Left cardiac atrium (tissue), 4 donors: ENCODE measurements around the gene ACOT6. TPM values are rescaled to one million over a fixed set of nuclear protein-coding genes. Genes with fewer than 3 reads are reported as not detected.
A peak's percentile ranks its signal among the peaks of the same experiment; 100 is the strongest.

Experiments
- ATAC-seq, 2 donors: fragments of 200-7000 bp; cut with Tn5 transposase; one replicate each; pipeline ENCODE4 v1.9.1; 2020; ENCODE audit warnings: mild to moderate bottlenecking in 2 of 2, moderate library complexity in 2 of 2
- DNase-seq: peaks from one replicate; pipeline ENCODE4 v3.0.0-alpha.2; 2020
- intact Hi-C, 2 donors: fragments of 100-400 bp; cut with DNase I; formaldehyde crosslinking; loops; one replicate each; pipeline versions ENCODE4 v1.14.1 to v1.15.1; 2022 to 2023
- total RNA-seq, 2 donors: library from RNA; stranded (reverse); fragmentation: NEBNext Ultra II Directional; extraction: Animal tissue kit (Norgen Biotek cat#: 25700); gene quantifications; one replicate each; pipeline ENCODE4 v1.2.1, GENCODE V29; 2021
- donor health status: DM: no; HTN: yes; CAD: no.
- donor health status: DM: no; HTN: yes; CAD: no; lungs with severe emphysema.
- donor health status: DM: yes; HTN: yes; CAD: no.
- donor health status: Dilated cardiomyopathy.

ACOT6 gene
- total RNA-seq, 2 donors from 2014 or later: not detected

DNA sequence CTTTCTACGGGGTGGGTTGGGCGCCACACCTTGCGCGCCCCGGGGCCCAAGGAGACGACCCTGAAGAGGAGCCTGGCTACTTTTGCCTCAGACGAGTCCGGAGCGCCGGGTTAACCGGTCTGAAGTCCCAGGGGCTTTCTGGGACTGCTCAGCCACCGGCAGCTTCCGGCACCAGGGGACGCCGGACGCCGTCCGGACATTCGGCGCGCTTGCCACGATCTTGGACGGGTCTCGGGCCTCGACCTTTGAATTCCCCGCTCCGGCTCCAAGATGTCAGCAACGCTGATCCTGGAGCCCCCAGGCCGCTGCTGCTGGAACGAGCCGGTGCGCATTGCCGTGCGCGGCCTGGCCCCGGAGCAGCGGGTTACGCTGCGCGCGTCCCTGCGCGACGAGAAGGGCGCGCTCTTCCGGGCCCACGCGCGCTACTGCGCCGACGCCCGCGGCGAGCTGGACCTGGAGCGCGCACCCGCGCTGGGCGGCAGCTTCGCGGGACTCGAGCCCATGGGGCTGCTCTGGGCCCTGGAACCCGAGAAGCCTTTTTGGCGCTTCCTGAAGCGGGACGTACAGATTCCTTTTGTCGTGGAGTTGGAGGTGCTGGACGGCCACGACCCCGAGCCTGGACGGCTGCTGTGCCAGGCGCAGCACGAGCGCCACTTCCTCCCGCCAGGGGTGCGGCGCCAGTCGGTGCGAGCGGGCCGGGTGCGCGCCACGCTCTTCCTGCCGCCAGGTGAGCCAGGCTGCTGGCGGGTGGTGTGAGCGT is 20.4 kb upstream of the ACOT6 start, which contains the start of gene ACOT4:
Gene ACOT4 (plus strand): TSS at position 184 of the 760 bp plus-strand sequence. CDS start 87 bp downstream, at position 271.
- intact Hi-C loops: no loop called here
- DNase-seq: no peak
- peak; percentile 92 to 94 for ATAC-seq

DNA sequence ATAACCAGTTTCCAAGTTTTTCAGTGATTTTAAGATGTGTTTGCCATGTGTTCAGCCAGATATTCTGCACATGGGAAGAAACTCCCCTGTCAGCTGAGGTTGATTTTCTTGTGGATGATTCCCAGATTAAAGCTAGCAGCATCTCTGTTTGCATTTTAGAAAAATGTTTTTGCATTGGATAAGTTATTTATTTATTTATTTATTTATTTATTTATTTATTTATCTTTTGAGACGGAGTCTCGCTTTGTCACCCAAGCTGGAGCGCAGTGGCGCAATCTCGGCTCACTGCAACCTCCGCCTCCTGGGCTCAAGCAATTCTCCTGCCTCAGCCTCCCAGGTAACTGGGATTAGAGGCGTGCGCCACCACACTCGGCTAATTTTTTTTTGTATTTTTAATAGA is 17.8 kb upstream of the ACOT6 start:
- ATAC-seq (no peak), DNase-seq (no peak)
- intact Hi-C loops: no loop called here

DNA sequence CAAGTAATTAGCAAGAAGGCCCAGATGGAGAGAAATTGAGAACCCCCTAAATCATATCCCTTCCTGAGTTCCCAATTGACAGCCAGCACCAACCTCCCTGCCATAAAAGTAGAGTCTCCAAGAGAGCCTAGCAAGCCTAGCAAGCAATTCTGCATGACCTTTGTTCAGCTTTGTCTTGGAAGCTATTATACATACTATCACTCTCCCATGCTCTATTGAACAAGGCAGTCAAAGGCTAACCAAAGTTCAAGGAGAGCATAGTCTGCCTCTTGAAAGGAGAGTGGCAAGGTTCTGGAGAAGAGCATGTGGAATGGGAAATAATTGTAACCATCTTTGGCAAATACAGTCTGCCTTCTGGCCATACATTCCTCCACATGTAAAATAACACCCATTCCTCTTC is 12.8 kb upstream of the ACOT6 start:
- ATAC-seq (peak in 1 of 2 donors; percentile 57), DNase-seq (no peak)
- intact Hi-C loops: no loop called here

DNA sequence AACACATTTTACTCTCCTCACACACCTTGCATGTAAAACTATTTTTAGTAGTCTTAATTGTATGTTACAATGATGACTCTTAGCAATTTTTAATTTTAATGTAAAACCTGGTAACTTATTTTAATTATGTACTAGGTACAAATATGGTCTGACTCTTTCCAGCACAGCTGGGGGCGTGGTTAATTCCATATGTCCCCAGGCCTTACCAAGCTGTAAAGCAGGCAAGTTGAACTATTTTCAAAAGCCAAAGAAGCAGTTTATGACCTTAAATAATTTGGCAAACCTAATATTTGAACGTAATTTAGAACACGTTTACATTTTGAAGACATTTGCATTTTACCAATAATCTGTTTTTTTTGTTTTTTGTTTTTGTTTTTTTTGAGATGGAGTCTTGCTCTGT is 9.3 kb upstream of the ACOT6 start:
- no peak for ATAC-seq
- intact Hi-C loops: no loop called here
- DNase-seq: no peak

DNA sequence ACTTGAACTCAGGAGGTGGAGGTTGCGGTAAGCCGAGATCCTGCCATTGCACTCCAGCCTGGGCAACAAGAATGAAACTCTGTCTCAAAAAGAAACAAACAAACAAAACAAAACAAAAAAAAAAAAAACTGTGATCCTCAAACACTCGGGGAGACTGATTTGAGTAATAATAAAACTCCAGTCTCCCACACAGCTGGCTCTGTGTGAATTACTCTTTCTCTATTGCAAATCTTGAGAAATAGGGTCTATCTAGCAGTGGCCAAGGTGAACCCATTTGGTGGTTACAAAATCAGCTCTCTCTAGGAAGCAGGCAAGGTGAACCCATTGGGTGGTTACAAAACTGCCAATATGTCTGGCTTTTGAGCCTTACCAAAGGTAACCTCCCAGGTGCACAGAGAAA is 6.0 kb upstream of the ACOT6 start:
- ATAC-seq (no peak), DNase-seq (no peak)
- intact Hi-C loops: no loop called here

DNA sequence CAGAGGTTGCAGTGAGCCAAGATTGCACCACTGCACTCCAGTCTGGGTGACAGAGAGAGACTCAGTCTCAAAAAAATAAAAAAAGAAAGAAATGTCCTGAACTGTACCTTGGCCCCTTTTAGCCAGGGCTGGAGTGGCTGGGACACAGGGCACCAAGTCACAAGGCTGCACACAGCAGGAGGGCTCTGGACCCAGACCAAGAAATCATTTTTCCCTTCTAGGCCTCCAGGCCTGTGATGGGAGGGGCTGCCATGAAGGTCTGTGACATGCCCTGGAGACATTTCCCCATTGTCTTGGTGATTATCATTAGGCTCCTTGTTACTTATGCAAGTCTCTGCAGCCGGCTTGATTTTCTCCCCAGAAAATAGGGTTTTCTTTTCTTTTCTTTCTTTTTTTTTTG is 5.1 kb upstream of the ACOT6 start:
- intact Hi-C loops: no loop called here
- DNase-seq (no peak), ATAC-seq (no peak)

DNA sequence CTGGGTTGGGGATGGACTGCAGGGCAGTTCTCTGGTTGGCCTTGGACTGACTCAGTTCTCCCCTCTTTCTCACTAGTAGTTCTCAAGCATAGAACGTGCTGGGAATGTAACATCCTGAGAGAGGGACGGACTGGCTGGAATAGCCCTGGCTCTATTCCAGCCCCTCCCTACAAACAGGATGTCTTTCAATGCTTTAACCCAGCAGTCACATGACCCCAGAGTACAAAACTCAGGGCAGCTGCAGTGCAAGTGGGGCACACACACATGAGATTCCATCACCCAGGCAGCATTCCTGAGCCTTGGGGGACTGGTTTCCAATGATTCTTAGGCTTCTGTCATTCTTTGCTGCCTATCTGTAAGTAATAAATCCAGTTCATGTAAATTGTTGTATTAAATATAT is 1.6 kb upstream of the ACOT6 start:
- intact Hi-C loops: no loop called here

DNA sequence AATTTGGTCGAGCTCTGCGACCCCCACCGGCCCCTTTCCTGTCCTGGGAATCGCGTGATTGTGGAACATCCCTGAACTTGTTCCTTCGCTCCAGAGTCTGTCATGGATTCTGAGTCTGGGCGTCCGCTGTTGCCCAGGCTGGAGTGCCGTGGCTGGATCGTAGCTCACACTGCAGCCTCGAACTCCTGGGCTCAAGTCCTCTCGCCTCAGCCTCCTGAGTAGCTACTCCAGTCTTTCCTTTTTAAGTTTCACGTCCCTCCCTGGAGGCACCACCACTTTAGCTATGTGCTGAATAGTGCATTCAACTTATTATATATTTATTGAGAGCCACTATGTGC is 698 bp downstream of the ACOT6 start:
- no peak for DNase-seq
- intact Hi-C loops: no loop called here
- ATAC-seq: peak; percentile 19 to 45

More for the DNA sequence above, 1.6 kb upstream of the ACOT6 start:
- ATAC-seq (no peak), DNase-seq (no peak)

DNA sequence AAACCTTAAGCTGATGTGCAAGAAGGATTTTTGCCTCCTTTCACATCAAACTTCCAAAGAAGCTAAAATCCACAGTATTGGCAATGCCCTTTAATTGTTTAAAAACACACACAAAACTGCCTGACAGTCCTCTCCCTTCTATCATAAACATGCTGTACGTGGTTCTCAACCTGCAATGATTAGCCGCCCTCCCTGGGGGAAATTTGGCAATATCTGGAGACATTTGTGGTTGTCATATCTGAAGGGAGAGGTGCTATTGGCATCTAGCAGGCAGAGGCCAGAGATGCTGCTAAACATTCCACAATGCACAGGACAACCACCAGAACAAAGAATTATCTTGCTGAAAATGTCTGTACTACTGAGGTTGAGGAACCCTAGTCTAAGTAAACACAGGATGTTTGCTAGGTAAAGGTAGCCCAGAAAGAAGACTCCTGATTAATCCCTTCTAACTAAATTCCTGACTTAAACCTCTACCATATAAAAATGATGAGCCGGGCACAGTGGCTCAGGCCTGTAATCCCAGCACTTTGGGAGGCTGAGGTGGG is 1.2 kb downstream of the ACOT6 start:
- no peak for DNase-seq
- intact Hi-C loops: no loop called here
- no peak for ATAC-seq

DNA sequence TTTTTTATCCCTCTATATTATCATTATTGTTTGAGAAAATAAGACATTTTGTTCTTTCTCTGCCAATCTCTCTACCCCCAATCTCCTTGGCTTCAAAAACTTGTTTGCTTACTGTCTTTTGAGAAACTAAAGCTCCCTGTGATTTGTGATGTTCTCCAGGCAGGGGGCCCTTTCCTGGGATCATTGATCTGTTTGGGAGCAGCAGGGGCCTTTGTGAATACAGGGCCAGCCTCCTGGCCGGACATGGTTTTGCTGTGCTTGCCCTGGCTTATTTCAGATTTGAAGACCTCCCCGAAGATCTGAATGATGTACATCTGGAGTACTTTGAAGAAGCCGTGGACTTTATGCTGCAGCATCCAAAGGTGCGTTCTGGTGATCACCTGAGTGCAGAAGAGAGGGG is 4.5 kb downstream of the ACOT6 start:
- intact Hi-C loops: no loop called here
- no peak for DNase-seq
- no peak for ATAC-seq

DNA sequence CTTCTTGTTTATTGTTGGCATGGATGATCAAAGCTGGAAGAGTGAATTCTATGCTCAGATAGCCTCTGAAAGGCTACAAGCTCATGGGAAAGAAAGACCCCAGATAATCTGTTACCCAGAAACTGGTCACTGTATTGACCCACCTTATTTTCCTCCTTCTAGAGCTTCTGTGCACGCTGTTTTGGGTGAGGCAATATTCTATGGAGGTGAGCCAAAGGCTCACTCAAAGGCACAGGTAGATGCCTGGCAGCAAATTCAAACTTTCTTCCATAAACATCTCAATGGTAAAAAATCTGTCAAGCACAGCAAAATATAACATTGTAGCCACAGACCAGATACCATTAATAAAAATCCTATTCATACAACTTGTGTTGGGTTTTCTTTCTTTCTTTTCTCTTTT is 7.2 kb downstream of the ACOT6 start:
- DNase-seq (no peak), ATAC-seq (no peak)
- intact Hi-C loops: no loop called here

DNA sequence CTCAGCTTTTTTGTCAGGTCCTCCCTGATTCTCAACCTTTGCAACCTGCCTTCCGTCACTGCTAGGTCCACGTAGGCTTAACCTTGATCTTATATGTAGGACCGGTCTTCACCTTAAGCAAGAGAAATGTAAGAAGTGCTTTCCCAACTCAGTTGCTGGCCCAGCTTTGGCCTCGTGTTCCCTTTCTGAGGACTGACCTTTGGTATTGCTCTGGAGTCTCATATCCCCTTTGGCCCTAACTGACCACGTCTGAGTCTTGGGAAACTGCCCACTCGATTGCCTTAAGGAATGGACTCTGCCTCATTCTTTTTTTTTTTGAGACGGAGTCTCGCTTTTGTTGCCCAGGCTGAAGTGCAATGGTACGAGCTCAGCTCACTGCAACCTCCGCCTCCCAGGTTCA is 8.0 kb downstream of the ACOT6 start:
- intact Hi-C loops: no loop called here
- DNase-seq: no peak
- ATAC-seq: peak in 1 of 2 donors; percentile 80

DNA sequence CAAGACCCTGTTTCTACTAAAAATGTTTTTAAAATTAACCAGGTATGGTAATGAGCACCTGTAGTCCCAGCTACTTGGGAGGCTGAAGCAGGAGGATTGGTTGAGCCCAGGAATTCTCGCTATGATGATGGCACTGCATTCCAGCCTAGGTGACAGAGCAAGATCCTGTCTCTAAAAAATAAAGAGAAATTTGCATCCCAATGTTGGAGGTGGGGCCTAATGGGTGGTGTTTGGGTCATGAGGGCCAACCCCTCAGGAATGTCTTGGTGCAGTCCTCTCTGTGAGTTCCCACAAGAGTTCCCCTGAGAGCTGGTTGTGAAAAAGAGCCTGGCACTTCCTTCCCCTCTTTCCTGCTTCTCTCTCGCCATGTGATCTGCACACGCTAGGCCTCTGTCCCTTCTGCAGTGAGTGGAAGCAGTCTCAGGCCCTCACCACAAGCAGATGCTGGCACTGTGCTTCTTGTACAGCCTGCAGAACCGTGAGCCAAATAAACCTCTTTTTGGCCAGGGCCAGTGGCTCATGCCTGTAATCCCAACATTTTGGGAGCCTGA is 11.3 kb downstream of the ACOT6 start:
- DNase-seq: no peak
- no peak for ATAC-seq
- intact Hi-C loops: no loop called here

DNA sequence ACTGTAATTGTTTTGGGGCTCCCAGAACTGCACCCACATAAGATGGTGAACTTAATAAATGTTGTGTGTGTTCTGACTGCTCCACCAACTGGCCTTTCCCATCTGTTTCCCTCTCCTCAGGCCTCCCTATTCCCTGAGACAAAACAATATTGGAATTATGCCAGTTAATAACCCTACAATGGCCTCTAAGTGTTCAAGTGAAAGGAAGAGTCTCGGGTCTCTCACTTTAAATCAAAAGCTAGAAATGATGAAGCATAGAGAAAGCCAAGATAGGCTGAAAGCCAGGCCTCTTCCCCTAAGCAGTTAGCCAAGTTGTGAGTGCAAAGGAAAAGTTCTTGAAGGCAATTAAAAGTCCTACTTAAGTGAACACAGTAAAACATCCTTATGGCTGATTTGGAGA is 13.4 kb downstream of the ACOT6 start:
- ATAC-seq: no peak
- intact Hi-C loops: no loop called here
- no peak for DNase-seq

DNA sequence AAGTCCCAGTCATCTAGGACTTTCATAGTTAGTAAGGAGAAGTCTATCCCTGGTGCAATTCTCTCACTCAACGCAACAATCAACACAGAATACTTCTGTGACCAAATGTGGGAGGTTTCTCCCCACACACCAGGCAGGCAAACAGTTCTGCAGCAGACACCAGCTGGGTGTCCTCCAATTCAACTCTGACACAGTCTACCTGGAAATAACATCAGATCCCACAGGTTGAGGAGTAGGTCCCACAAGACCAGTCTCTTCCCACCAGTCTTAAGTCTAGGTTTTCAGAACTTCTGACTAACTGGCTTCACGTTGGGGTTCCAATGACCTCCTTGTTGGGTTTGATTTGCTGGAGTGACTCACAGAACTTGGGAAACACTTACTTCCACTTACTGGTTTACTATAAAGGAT is 14.8 kb downstream of the ACOT6 start:
- ATAC-seq: no peak
- DNase-seq: no peak
- intact Hi-C loops: no loop called here

DNA sequence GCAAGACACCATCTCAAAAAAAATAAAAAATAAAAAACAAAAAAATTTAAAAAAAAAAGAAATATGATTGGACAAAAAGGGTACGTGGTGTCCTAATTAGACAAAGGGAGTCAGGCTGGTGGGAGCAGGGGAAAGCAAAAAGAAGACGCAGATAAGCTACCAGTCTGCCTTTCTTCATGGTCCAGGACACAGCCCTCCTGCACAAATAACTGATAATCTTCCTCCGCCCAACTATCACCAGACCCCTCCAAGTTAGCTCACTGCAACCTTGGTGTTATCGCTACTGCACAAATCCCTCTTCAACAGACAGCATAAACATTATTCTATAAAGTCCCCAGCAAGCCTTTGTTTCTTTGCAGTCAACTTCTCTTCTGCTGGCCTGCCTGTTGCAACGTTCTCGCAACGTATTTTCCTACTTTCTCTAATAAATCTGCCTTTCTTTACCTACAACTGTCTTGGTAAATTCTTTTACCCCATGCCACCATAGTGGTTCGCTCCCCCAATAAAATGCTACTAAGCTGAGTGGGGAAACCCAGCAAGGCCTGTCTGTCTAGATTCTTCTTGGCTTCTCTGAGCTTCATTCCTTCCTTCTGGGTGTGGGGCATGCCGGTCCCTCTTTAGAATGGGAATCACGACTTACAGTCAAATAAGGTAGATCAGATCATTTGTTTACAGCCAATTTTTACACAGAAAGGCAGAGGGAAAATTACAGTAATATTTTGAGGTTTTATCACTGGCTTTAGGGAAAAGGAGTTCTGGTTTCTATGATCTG is 17.9 kb downstream of the ACOT6 start:
- ATAC-seq: no peak
- DNase-seq: no peak
- intact Hi-C loops: loop anchor here in 1 of 2 donors (5.0 kb wide), 1 partner anchor 123 kb away; no protein-coding TSS in a partner anchor

DNA sequence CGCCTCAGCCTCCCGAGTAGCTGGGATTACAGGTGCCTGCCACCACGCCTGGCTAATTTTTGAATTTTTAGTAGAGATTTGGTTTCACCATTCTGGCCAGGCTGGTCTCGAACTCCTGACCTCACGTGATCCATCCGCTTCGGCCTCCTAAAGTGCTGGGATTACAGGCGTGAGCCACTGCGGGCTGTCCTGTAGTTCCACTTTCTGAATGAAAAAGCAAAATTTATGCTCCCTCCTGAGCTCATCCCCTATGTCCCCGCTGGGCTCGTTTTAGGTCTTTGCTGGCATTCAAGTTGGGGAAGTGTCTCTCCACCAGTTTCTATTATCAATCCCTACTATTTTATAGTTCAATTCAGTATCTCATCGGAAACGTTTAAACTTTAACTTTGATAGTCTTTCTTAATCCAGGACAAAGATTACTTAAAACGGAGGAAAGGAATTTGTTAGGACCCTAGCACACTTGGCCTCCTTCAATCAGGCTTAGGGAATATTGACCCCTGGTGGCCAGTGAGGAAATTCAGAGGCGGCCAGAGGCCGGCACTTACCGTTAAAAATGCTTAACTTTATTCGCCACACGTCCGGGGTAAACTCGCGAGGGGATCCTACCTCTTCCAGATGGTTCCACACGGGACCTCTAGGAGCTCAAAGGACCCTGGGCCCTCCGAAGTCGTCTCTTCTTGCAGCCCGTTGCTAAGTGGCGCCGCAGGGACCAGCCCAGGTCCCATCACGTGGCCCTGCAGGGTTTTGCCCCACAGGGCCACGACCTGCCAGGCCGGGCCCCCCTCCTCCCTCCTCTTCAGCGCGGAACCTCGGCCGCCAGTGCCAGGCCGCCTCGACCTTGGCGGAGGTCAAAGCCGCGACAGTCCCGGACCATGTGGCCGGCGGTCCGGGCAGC is 21.0 kb downstream of the ACOT6 start:
- ATAC-seq (peak; percentile 89 to 91), DNase-seq (peak; percentile 47)
- intact Hi-C loops: loop anchor here (2.0 to 5.0 kb wide), 2 partner anchors 125 to 126 kb away; no protein-coding TSS in a partner anchor

DNA sequence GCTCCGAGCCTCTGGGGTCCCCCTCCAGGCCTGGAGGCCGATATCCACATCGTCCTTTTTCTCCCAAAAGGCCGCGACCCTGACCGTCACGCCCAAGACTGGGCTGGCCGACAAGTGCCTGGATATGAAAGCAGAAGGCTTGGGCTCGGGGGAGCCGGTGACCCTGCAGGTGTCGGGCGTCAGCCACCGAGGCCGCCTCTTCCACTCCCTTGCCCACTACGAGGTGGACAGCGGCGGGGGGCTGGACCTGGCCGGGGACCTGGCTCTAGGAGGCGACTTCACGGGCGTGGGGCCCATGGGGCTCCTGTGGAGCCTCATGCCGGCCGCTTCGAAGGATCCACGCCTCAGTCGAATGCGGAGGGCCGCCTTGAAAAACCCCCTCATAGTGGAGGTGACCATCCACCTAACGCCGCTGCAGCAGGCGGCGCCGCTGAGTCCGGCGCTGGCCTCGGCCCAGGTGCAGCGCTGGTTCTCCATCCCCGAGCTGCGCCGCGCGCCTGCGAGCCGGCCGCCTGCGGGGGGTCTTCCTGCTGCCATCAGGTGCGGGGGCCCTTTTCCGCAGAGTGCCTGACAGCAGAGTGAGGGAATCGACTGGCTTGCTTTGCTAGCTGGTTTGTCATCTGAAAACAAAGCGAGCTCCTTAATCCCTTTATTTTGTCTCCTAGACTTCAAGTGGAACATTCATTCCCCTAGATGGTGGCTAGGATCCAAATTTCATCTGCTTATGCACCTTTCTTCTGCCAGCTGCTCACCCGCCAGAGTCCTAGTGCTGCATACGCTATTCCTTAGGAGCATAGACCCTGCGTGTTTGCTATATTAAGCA is 21.9 kb downstream of the ACOT6 start:
- intact Hi-C loops: loop anchor here in 1 of 2 donors (5.0 kb wide), 1 partner anchor 127 kb away; no protein-coding TSS in a partner anchor
- DNase-seq: peak; percentile 53
- peak; percentile 64 to 90 for ATAC-seq
